ENCODE data around the gene ENOX2. TPM values are rescaled to one million over a fixed set of nuclear protein-coding genes. Genes with fewer than 3 reads are reported as not detected.

Gene ENOX2
- total and polyA plus RNA-seq, 2 donors (not counting 1 experiment from before 2014, with no cell fraction given), result 5.1 to 18.8 TPM

GRCh38 chrX:130637591-130637990 lies 265.4 kb downstream of the ENOX2 start:
- no CpG with 5 or more reads among the region's 3 CpGs for WGBS (ENCODE audit: insufficient coverage)
- H3K27me3 Mint-ChIP-seq, result no peaks in the 10 kb centered on the region
- DNase-seq (no peak), ATAC-seq (ENCODE audit: low read depth) (no peak)
- Histone ChIP-seq H3K79me2 (ENCODE audit: control insufficient read depth, insufficient read depth, low read length) (no peaks in the 10 kb centered on the region), H4K20me1 (ENCODE audit: control insufficient read depth, insufficient read depth, low read length, poor library complexity, severe bottlenecking) (no peaks in the 10 kb centered on the region), H3K36me3 (replicated peaks in 1 of 2; ENCODE audit: control extremely low read depth in 1 of 2, control insufficient read depth in 1 of 2, extremely low read depth in 1 of 2, insufficient read depth in 2 of 2, low read length in 1 of 2) (peaks cover 0 to 7% of the 10 kb centered on the region in 2 experiments), H3K4me3 (ENCODE audit: control extremely low read depth in 1 of 5, extremely low read depth in 1 of 5, insufficient read depth in 1 of 5, low read depth in 2 of 5, low read length in 4 of 5) (no peak overlapping the region), H3K9me3 (ENCODE audit: control extremely low read depth in 1 of 3, control insufficient read depth in 2 of 3, insufficient read depth in 1 of 3, low read length in 2 of 3) (no peaks in the 10 kb centered on the region), H3K4me2 (replicated peaks; ENCODE audit: low read depth, low read length, poor library complexity, severe bottlenecking) (no peak overlapping the region), H3K27ac (ENCODE audit: low read length in 2 of 2) (no peak overlapping the region), H3K4me1 (ENCODE audit: control insufficient read depth in 2 of 2, insufficient read depth in 2 of 2, low read length in 2 of 2) (no peaks in the 10 kb centered on the region), H3K27me3 (replicated peaks in 1 of 4; ENCODE audit: control extremely low read depth in 1 of 4, control insufficient read depth in 3 of 4, insufficient read depth in 4 of 4, low read length in 3 of 4) (no peaks in the 10 kb centered on the region), H2AFZ (ENCODE audit: insufficient read depth, low read depth, low read length, poor library complexity, severe bottlenecking) (no peak overlapping the region), H3K9ac (ENCODE audit: low read length) (no peak overlapping the region)
- no peak overlapping the region for H3K4me3 Mint-ChIP-seq
- H3K4me1 Mint-ChIP-seq, result no peaks in the 10 kb centered on the region
- H3K9me3 Mint-ChIP-seq (ENCODE audit: insufficient read depth), result no peaks in the 10 kb centered on the region
- TF ChIP-seq EZH2 (IDR thresholded peaks at IDR 0.05; ENCODE audit: borderline replicate concordance, insufficient read depth, low read depth, low read length, poor library complexity, severe bottlenecking), result no peak
- TF ChIP-seq CTCF (IDR thresholded peaks at IDR 0.05), result no peak
- intact Hi-C loops (cut with micrococcal nuclease), result no loop called here
- H3K27ac Mint-ChIP-seq, result no peak overlapping the region
- ChIA-PET CTCF (no interaction called here), POLR2A (no interaction called here)

GRCh38 chrX:130636277-130636676 lies 266.7 kb downstream of the ENOX2 start:
- Mint-ChIP-seq H3K27ac (no peak overlapping the region), H3K4me1 (no peaks in the 10 kb centered on the region), H3K27me3 (no peaks in the 10 kb centered on the region), H3K4me3 (no peak overlapping the region), H3K9me3 (ENCODE audit: insufficient read depth) (no peaks in the 10 kb centered on the region)
- no peak for TF ChIP-seq EZH2 (IDR thresholded peaks at IDR 0.05; ENCODE audit: borderline replicate concordance, insufficient read depth, low read depth, low read length, poor library complexity, severe bottlenecking)
- TF ChIP-seq CTCF (IDR thresholded peaks at IDR 0.05), result no peak
- no peak overlapping the region for H3K27ac ChIP-seq (ENCODE audit: low read length in 2 of 2)
- ChIA-PET CTCF (no interaction called here), POLR2A (no interaction called here)
- H2AFZ ChIP-seq (ENCODE audit: insufficient read depth, low read depth, low read length, poor library complexity, severe bottlenecking), result no peak overlapping the region
- H3K4me1 ChIP-seq (ENCODE audit: control insufficient read depth in 2 of 2, insufficient read depth in 2 of 2, low read length in 2 of 2), result no peaks in the 10 kb centered on the region
- H3K9ac ChIP-seq (ENCODE audit: low read length), result no peak overlapping the region
- intact Hi-C loops (cut with micrococcal nuclease), result no loop called here
- H4K20me1 ChIP-seq (ENCODE audit: control insufficient read depth, insufficient read depth, low read length, poor library complexity, severe bottlenecking), result no peaks in the 10 kb centered on the region
- peaks cover 0 to 10% of the 10 kb centered on the region in 2 experiments for H3K36me3 ChIP-seq (replicated peaks in 1 of 2; ENCODE audit: control extremely low read depth in 1 of 2, control insufficient read depth in 1 of 2, extremely low read depth in 1 of 2, insufficient read depth in 2 of 2, low read length in 1 of 2)
- no peaks in the 10 kb centered on the region for H3K27me3 ChIP-seq (replicated peaks in 1 of 4; ENCODE audit: control extremely low read depth in 1 of 4, control insufficient read depth in 3 of 4, insufficient read depth in 4 of 4, low read length in 3 of 4)
- H3K4me3 ChIP-seq (ENCODE audit: control extremely low read depth in 1 of 5, extremely low read depth in 1 of 5, insufficient read depth in 1 of 5, low read depth in 2 of 5, low read length in 4 of 5), result no peak overlapping the region
- H3K79me2 ChIP-seq (ENCODE audit: control insufficient read depth, insufficient read depth, low read length), result no peaks in the 10 kb centered on the region
- ATAC-seq (ENCODE audit: low read depth) (no peak), DNase-seq (no peak)
- H3K4me2 ChIP-seq (replicated peaks; ENCODE audit: low read depth, low read length, poor library complexity, severe bottlenecking), result no peak overlapping the region
- no peaks in the 10 kb centered on the region for H3K9me3 ChIP-seq (ENCODE audit: control extremely low read depth in 1 of 3, control insufficient read depth in 2 of 3, insufficient read depth in 1 of 3, low read length in 2 of 3)
- no CpG with 5 or more reads among the region's 3 CpGs for WGBS (ENCODE audit: insufficient coverage)
